K562 (cell line): Measurements from ENCODE around the gene MYH9. TPM values are rescaled to one million over a fixed set of nuclear protein-coding genes. Genes with fewer than 3 reads are reported as not detected.
A peak's percentile ranks its signal among the peaks of the same experiment; 100 is the strongest.

ENCODE experiments used
- ARID2 ChIP-seq: fragments of 450-650 bp; IDR thresholded peaks from 2 replicates; pipeline ENCODE4 v1.6.1; 2017; ENCODE audit warnings: antibody characterized with exemption, mild to moderate bottlenecking
- C11orf30 ChIP-seq: fragments of 450-650 bp; IDR thresholded peaks from 2 replicates; pipeline ENCODE4 v1.6.1; 2016; ENCODE audit warnings: low read depth, mild to moderate bottlenecking
- CBFA2T2 ChIP-seq: fragments of 450-650 bp; conservative IDR thresholded peaks from 2 replicates; pipeline ENCODE4 v1.6.1; 2017; ENCODE audit warnings: mild to moderate bottlenecking
- CTBP1 ChIP-seq: fragments of 450-650 bp; IDR thresholded peaks from 2 replicates; pipeline ENCODE4 v1.6.1; 2016; ENCODE audit warnings: borderline replicate concordance
- DMBX1 ChIP-seq: fragments of 250-450 bp; sonication (Bioruptor Pico); IDR thresholded peaks from 2 replicates; pipeline ENCODE4 v1.8.0; 2022; ENCODE audit warnings: inconsistent platforms, mild to moderate bottlenecking, moderate library complexity, borderline replicate concordance
- ETV1 ChIP-seq: fragments of 450-650 bp; conservative IDR thresholded peaks from 2 replicates; pipeline ENCODE4 v1.6.1; 2016; ENCODE audit warnings: missing genetic modification characterization, control low read depth, low read depth, missing compliant biosample characterization
- GABPA ChIP-seq: fragments of 200-800 bp; sonication (Bioruptor generic); conservative IDR thresholded peaks from 2 replicates; pipeline ENCODE4 v1.6.1; 2016; ENCODE audit warnings: low read depth, missing genetic modification characterization, missing compliant biosample characterization
- MAX ChIP-seq: sonication (generic); formaldehyde crosslinking; IDR thresholded peaks from 2 replicates; pipeline ENCODE4 v1.9.0; 2022; ENCODE audit warnings: mild to moderate bottlenecking, missing genetic modification reagents
- MNT ChIP-seq, 2 experiments: fragments of 450-650 bp; conservative IDR thresholded peaks; 2 replicates each; pipeline ENCODE4 v1.6.1; 2017; ENCODE audit warnings: mild to moderate bottlenecking in 2 of 2, moderate library complexity in 2 of 2
- MTA2 ChIP-seq: fragments of 450-650 bp; IDR thresholded peaks from 2 replicates; pipeline ENCODE4 v1.6.1; 2016; ENCODE audit warnings: low read depth
- MTA3 ChIP-seq: fragments of 450-650 bp; formaldehyde crosslinking; IDR thresholded peaks from 2 replicates; pipeline ENCODE4 v1.6.1; 2017; ENCODE audit warnings: mild to moderate bottlenecking, borderline replicate concordance
- NCOR1 ChIP-seq: fragments of 450-650 bp; IDR thresholded peaks from 2 replicates; pipeline ENCODE4 v1.6.1; 2016; ENCODE audit warnings: mild to moderate bottlenecking, moderate library complexity
- NFRKB ChIP-seq: fragments of 450-650 bp; IDR thresholded peaks from 2 replicates; pipeline ENCODE4 v1.6.1; 2016; ENCODE audit warnings: low read depth
- NR2C1 ChIP-seq, 2 experiments: fragments of 450-650 bp; IDR thresholded peaks; 2 replicates each; pipeline ENCODE4 v1.6.1; 2017; ENCODE audit warnings: mild to moderate bottlenecking in 2 of 2, antibody characterized with exemption in 1 of 2, inconsistent platforms in 1 of 2, missing compliant biosample characterization in 1 of 2, missing genetic modification characterization in 1 of 2
- PURB ChIP-seq: sonication (generic); formaldehyde crosslinking; IDR thresholded peaks from 2 replicates; pipeline ENCODE4 v1.9.0; 2021; ENCODE audit warnings: low read depth, mild to moderate bottlenecking, missing genetic modification reagents
- RBFOX2 ChIP-seq: fragments of 200-400 bp; formaldehyde crosslinking; IDR thresholded peaks from 2 replicates; pipeline ENCODE4 v1.6.1; 2017; ENCODE audit warnings: low read depth, mild to moderate bottlenecking, low read length, moderate library complexity
- RBM34 ChIP-seq: fragments of 200-400 bp; formaldehyde crosslinking; IDR thresholded peaks from 2 replicates; pipeline ENCODE4 v1.6.1; 2018; ENCODE audit warnings: low read length, borderline replicate concordance; ENCODE audit not compliant: insufficient read depth
- RFX1 ChIP-seq: fragments of 450-650 bp; IDR thresholded peaks from 2 replicates; pipeline ENCODE4 v1.6.1; 2016; ENCODE audit warnings: mild to moderate bottlenecking, moderate library complexity
- SRF ChIP-seq, 2 experiments: fragments of 250-450, 450-650 bp in 1 of 2; sonication (Bioruptor Pico) in 1 of 2; sonication (generic) in 1 of 2; formaldehyde crosslinking; IDR thresholded peaks; 2 replicates each; pipeline versions ENCODE4 v1.5.0 to v1.5.1; 2020 to 2022; ENCODE audit warnings: mild to moderate bottlenecking in 1 of 2, missing genetic modification reagents in 1 of 2
- VEZF1 ChIP-seq: fragments of 200-800 bp; sonication (Bioruptor generic); IDR thresholded peaks from 2 replicates; pipeline ENCODE4 v1.6.1; 2017; ENCODE audit warnings: missing genetic modification characterization, missing compliant biosample characterization
- XRCC5 ChIP-seq: fragments of 200-400 bp; formaldehyde crosslinking; IDR thresholded peaks from 2 replicates; pipeline ENCODE4 v1.6.1; 2017; ENCODE audit warnings: low read depth, mild to moderate bottlenecking, low read length
- ZC3H8 ChIP-seq: fragments of 450-650 bp; IDR thresholded peaks from 2 replicates; pipeline ENCODE4 v1.6.1; 2017
- ZNF24 ChIP-seq: fragments of 450-650 bp; IDR thresholded peaks from 2 replicates; pipeline ENCODE4 v1.6.1; 2016
- ZNF57 ChIP-seq: fragments of 450-650 bp; formaldehyde crosslinking; IDR thresholded peaks from 2 replicates; pipeline ENCODE4 v1.4.0; 2020; ENCODE audit warnings: mild to moderate bottlenecking, moderate library complexity
- polyA plus RNA-seq, 8 experiments: library from polyadenylated mRNA; depleted of rRNA in 4 of 8; stranded (reverse) in 5 of 8; unstranded in 3 of 8; fragments of >200 nt; fragmentation: Nextera tagmentation in 2 of 8; fragmentation: Illumina TruSeq in 1 of 8; extraction: Ambion mirVana in 2 of 8; extraction: Trizol in 1 of 8; gene quantifications; 2 replicates each; pipeline versions ENCODE4 v1.2.1 to v1.2.3, GENCODE V29; 2011 to 2014; ENCODE audit warnings: inconsistent platforms in 1 of 8, missing spikeins in 1 of 8
- total RNA-seq, 7 experiments: library from RNA; depleted of rRNA in 6 of 7; stranded (reverse); fragments of >200 nt in 6 of 7; fragmentation: Illumina TruSeq in 2 of 7; extraction: Trizol in 2 of 7; gene quantifications; 2 replicates each; pipeline versions ENCODE4 v1.2.1 to v1.2.3, GENCODE V29; 2011 to 2021; ENCODE audit warnings: low replicate concordance in 1 of 7

The MYH9 gene
- total and polyA plus RNA-seq, 9 of the 15 experiments (the other 6 are each of a cell fraction or from before 2014, with no cell fraction given), result 0.71 to 111 (median 24.6) TPM

DNA sequence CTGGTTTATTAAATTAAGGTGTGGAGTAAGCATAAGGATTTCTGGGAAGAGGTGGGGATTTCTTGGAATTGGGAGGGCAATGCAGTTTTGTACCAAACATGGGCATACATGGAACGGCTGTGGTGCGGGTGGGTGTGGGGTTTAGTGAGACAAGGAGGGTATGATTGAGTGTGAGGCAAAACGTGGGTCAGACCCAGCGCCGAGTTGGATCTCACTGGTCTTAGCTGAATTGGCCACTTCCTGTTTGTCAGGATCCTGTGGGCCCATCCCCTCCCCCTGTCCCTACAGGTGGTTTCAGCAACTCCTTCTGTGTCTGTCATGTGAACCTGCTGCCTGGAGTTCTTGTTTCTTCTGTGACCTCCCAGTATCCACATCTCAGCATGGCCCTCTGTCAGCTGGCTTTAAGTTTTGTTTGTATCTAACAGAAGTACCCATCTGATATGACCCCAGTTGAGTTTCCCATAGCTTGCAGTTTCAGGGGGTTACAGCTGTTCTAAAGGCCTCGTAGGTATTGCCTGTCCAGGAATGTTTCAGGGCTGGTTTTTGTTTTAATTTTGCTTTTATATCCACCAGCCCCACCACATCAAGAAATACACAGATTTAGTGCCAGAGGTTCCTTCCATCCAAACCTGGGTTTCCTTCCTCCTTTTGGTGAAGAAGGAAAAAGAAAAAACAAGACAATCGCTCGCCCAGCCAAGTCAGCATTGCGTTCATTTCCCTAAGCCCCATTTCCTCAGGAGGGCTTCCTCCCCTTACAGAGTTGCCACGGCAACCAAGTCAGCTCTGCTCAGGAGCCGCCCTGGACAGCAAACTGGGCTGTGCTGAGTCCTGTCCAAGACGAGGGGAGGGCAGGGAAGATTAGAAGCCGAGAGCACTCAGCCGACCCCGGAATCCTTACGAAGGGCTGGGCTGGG lies 128.8 kb downstream of the MYH9 start (continued):
- peak; percentile 24 to 31; a peak in 1 of 4 replicates for TF ChIP-seq MNT (conservative IDR thresholded peaks at IDR 0.05)
- no peak for TF ChIP-seq NCOR1
- peak; percentile 55 for TF ChIP-seq GABPA
- no peak for TF ChIP-seq ZC3H8
- peak; percentile 47; the same call in 1 of the 2 replicates for TF ChIP-seq MAX (CRISPR knock-in tag)
- 0 out of 2 replicates have a peak, but pooled peaks have one; percentile 20 for TF ChIP-seq ETV1 (tag)
- no peak for TF ChIP-seq ZNF57 (CRISPR knock-in tag)
- peak in 1 of 2 experiments; percentile 86; a peak in 2 of 4 replicates for TF ChIP-seq SRF (CRISPR knock-in tag; IDR thresholded peaks at IDR 0.05)
- peak; percentile 32; the same call in 1 of the 2 replicates for TF ChIP-seq VEZF1 (CRISPR knock-in tag)
- TF ChIP-seq MTA3, result 0 out of 2 replicates have a peak, but pooled peaks have one; percentile 26
- no peak for TF ChIP-seq ARID2
- no peak for TF ChIP-seq RBM34
- no peak for TF ChIP-seq XRCC5
- no peak for TF ChIP-seq CBFA2T2
- TF ChIP-seq RBFOX2, result peak; percentile 39; the same call in 1 of the 2 replicates
- peak; percentile 96 for TF ChIP-seq RFX1
- TF ChIP-seq NR2C1 (IDR thresholded peaks at IDR 0.05), result no peak
- TF ChIP-seq NR2C1 (tag; IDR thresholded peaks at IDR 0.05), result 0 out of 2 replicates have a peak, but pooled peaks have one; percentile 8
- peak; percentile 51; the same call in 1 of the 2 replicates for TF ChIP-seq C11orf30
- TF ChIP-seq CTBP1, result no peak
- TF ChIP-seq NFRKB, result 0 out of 2 replicates have a peak, but pooled peaks have one; percentile 25
- TF ChIP-seq DMBX1 (CRISPR knock-in tag), result peak; percentile 42; the same call in 1 of the 2 replicates
- TF ChIP-seq MTA2, result no peak
- no peak for TF ChIP-seq ZNF24
- no peak for TF ChIP-seq PURB (CRISPR knock-in tag)
